GM19455 (cell line): ENCODE data around the gene NPIPB13.
"Not testable (repeated sequence)": the region's sequence is repeated elsewhere in the genome, so short reads cannot be mapped to it uniquely, and the experiment has no call there.

ENCODE experiments used
- ATAC-seq: cut with Tn5 transposase; IDR thresholded peaks from one replicate; pipeline ENCODE4 v1.9.1; 2021; ENCODE audit not compliant: unreplicated experiment

The NPIPB13 gene

DNA sequence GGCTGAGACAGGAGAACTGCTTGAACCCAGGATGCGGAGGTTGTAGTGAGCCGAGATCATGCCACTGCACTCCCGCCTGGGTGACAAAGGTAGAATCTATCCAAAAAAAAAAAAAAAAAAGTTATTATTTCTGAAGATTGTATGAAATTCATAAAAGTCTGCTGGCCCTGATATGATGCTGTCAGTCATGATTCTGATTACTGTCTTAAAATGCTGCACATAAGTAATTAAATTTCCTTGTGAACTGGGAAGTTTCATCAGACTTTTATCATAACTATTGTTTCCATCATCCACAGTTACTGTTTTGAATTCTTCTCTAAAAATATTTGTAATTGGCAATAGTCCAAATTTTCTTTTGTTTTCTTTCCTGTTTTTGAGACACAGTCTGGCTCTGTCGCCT, at the start of gene NPIPB13:
TSS of gene NPIPB13 (minus strand) at position 101 of the 400 bp plus-strand sequence. CDS start 2,906 bp downstream, outside the sequence.
- not testable (repeated sequence) for ATAC-seq

DNA sequence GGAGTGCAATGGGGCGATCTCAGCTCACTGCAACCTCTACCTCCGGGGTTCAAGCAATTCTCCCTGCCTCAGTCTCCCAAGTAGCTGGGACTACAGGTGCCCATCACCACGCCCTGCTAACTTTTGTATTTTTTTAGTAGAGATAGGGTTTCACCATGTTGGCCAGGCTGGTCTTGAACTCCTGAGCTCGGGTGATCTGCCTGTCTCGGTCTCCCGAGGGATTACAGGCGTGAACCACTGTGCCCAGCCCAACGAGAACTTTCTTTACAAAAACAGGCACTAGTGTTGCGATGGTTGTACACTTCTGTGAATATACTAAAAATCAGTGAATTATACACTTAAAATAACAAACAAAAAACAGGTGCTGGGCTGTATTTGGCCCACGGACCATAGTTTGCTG, 34.1 kb upstream of the NPIPB13 start:
- ATAC-seq = not testable (repeated sequence)

DNA sequence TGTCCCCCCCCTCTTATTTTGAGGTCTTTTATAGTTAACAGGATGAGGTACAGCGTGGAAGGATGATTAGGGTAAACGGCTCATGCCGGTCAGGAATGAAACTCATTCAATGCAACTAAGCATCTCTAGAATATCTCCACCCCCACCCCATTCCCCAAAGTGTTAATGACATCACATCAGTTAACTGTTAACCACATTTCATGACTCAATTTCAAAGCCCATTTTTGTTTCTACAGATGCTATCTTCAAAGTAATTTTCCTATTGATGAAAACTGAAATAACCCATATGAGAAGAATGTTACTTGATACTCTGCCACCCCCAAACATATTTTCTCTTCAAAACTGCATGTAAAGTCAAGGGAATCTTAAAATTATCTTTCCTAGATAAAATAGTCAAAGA, 30.2 kb upstream of the NPIPB13 start:
- ATAC-seq = not testable (repeated sequence)

- ATAC-seq = not testable (repeated sequence)
Measured at GRCh38 chr16:30217082-30217481, 31.2 kb downstream of the NPIPB13 start.

- ATAC-seq = not testable (repeated sequence)
Measured at GRCh38 chr16:30211414-30211813, 36.9 kb downstream of the NPIPB13 start.

DNA sequence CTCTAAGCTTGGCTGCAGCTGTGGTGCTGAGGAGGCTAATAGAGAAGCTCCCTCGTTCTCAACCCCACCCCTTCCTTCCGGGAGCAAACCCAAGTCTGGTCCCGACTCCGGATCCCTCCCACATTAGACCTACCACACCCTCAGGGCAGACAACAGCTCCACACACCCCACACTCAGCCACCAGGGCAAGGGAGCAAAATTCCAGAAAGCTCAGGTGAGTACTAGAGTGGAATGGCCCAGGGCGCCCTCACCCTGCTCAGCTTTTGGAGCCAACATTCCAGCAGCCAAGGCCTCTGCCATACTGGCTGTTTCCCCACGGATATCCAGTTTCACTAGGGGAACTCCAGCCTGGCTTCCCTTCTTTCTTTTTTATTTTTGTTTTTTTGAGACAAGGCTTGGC, 39.2 kb downstream of the NPIPB13 start:
- ATAC-seq = not testable (repeated sequence)

DNA sequence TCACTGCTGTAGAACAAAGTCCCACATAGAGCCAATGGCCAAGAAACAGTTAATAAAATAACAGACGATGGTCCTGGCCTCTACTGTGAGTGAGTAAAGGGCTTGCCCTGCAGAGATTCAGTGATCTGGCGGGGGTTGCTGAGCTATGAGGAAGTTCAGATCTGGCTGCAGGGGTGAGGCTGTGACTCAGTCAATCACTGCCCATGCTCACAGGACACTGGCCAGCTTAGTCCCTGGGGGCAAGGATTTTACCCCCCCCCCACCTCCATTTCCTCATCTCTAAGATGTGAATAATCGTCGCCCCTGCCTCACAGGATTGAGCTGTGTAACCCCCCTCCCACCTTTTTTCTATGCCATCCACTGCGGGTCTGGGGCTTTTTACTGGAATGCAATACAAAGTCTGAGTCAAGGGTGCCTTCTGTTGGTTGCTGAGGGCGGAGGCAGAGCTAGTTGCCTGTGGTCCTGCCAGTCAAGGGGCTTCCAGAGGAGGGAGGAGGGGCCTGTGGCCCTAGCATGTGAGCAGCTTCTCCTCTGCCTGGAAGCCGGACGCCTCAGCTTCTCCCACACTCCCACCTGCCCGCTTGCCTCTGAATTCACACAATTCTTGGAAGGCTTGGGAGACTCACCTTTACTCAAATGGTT, 41.1 kb downstream of the NPIPB13 start:
- not testable (repeated sequence) for ATAC-seq

- ATAC-seq = not testable (repeated sequence)
Measured at GRCh38 chr16:30206252-30206651, 42.0 kb downstream of the NPIPB13 start.

GRCh38 chr16:30205541-30206236, 42.6 kb downstream of the NPIPB13 start:
- ATAC-seq = not testable (repeated sequence)

DNA sequence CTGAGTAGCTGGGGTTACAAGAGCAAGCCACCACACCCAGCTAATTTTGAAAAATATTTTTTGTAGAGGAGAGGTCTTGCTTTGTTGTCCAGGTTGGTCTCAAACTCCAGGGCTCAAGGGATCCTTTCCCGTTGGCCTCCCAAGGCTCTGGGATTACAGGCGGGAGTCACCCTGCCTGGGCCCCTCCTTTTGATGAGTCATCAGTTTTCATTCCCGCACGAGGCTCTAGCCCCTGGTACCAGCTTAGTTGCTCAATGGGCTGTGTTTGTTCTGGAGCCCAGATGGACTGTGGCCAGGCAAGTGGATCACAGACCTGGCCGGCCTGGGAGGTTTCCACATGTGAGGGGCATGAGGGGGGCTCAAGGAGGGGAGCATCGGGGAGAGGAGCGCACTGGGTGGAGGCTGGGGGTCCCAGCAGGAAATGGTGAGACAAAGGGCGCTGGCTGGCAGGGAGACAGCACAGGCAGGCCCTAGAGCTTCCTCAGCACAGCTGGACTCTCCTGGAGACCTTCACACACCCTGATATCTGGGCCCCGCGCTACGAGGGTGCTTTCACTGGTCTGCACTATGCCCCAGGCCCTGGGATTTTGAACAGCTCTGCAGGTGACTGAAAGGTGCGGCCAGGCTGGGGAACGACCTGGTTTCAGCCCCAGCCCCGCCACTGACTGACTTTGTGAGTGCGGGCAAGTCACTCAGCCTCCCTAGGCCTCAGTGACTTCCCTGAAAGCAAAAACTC, 48.5 kb downstream of the NPIPB13 start:
- not testable (repeated sequence) for ATAC-seq

DNA sequence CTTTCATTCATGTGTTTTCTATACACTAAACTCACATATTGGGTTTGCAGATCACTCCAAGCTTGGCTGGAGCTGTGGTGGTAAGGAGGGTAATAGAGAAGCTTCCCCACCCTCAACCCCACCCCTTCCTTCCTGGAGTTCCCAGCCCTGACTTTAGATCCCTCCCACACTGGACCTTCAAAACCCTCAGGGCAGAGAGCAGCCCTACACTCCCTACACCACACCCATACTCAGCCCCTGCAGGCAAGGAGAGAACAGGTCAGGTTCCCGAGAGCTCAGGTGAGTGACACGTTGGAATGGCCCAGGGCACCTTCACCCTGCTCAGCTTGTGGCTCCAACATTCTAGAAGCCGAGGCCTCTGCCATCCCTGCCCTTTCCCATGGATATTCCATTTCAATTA, 49.2 kb downstream of the NPIPB13 start, which contains the start of gene SULT1A3:
TSS of gene SULT1A3 (plus strand) at position 207 of the 400 bp plus-strand sequence. CDS start 1,474 bp downstream, outside the sequence.
- not testable (repeated sequence) for ATAC-seq
